GM18511 (cell line): ENCODE measurements around the gene COL23A1.

Source experiments
- ATAC-seq: cut with Tn5 transposase; IDR thresholded peaks from one replicate; pipeline ENCODE4 v1.9.1; 2021; ENCODE audit warnings: mild to moderate bottlenecking, moderate library complexity; ENCODE audit not compliant: unreplicated experiment

COL23A1 gene

GRCh38 chr5:178428341-178429155 lies 161.6 kb downstream of the COL23A1 start:
- no peak for ATAC-seq

GRCh38 chr5:178427576-178428197 lies 162.5 kb downstream of the COL23A1 start:
- ATAC-seq, result no peak

GRCh38 chr5:178426326-178427130 lies 163.7 kb downstream of the COL23A1 start:
- no peak for ATAC-seq

GRCh38 chr5:178425621-178426068 lies 164.5 kb downstream of the COL23A1 start:
- ATAC-seq, result no peak

GRCh38 chr5:178424810-178425177 lies 165.4 kb downstream of the COL23A1 start:
- no peak for ATAC-seq

GRCh38 chr5:178423901-178424809 lies 166.0 kb downstream of the COL23A1 start:
- no peak for ATAC-seq

- ATAC-seq, result no peak
Observed at GRCh38 chr5:178423431-178423830, 166.8 kb downstream of the COL23A1 start.

- no peak for ATAC-seq
Observed at GRCh38 chr5:178422400-178422775, 167.8 kb downstream of the COL23A1 start.

- no peak for ATAC-seq
Observed at GRCh38 chr5:178421699-178422399, 168.3 kb downstream of the COL23A1 start.

- no peak for ATAC-seq
Observed at GRCh38 chr5:178421128-178421527, 169.1 kb downstream of the COL23A1 start.

GRCh38 chr5:178420354-178420781 lies 169.8 kb downstream of the COL23A1 start:
- no peak for ATAC-seq

GRCh38 chr5:178419651-178420050 lies 170.5 kb downstream of the COL23A1 start:
- ATAC-seq, result no peak

GRCh38 chr5:178419196-178419595 lies 171.0 kb downstream of the COL23A1 start:
- no peak for ATAC-seq

GRCh38 chr5:178418471-178419010 lies 171.7 kb downstream of the COL23A1 start:
- no peak for ATAC-seq

GRCh38 chr5:178418031-178418430 lies 172.2 kb downstream of the COL23A1 start:
- no peak for ATAC-seq

GRCh38 chr5:178417391-178417811 lies 172.8 kb downstream of the COL23A1 start:
- no peak for ATAC-seq

GRCh38 chr5:178416919-178417318 lies 173.3 kb downstream of the COL23A1 start:
- no peak for ATAC-seq

GRCh38 chr5:178416206-178416882 lies 173.8 kb downstream of the COL23A1 start:
- ATAC-seq, result no peak

- no peak for ATAC-seq
Observed at GRCh38 chr5:178415353-178415752, 174.8 kb downstream of the COL23A1 start.
